ENCODE measurements around the gene UBE2E2. TPM values are rescaled to one million over a fixed set of nuclear protein-coding genes. Genes with fewer than 3 reads are reported as not detected.

The UBE2E2 gene
- total RNA-seq, 1 experiment from 2014 or later, result 38.6 TPM

DNA sequence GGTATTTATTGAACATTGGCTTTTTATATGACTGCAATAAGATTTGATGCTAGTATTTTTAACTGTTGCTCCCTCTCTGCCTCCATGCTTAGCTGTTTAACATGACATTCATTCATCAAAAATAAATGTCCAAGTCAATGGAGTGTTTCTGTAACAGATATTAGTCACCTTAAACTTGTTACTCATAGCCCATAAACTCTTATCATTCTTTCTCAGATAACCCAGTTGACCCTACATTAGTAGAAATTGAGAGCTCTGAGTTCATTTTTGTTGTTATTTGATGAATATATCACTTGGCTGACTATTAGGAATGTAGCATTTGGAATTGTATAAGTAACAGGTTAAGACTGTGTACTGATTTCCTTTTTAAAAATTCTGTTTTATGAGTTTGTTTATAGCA lies 201.1 kb downstream of the UBE2E2 start:
- Histone ChIP-seq H3K18ac (ENCODE audit: insufficient read length, low read depth, low read length) (no peak overlapping the region), H3K79me1 (ENCODE audit: insufficient read depth, low read depth, low read length, poor library complexity, severe bottlenecking) (no peaks in the 10 kb centered on the region), H3K4me1 (ENCODE audit: insufficient read depth, low read length) (peaks cover 2% of the 10 kb centered on the region; the same call in 1 of the 2 replicates), H3K4me2 (ENCODE audit: insufficient read depth, insufficient read length, low read length) (no peak overlapping the region), H2BK5ac (ENCODE audit: insufficient read length, low read length) (no peak overlapping the region), H3K23me2 (ENCODE audit: insufficient read length, low read depth, low read length, poor library complexity, severe bottlenecking) (no peaks in the 10 kb centered on the region), H3K9ac (ENCODE audit: extremely low read depth, insufficient read length, low read length) (no peak overlapping the region), H3K56ac (ENCODE audit: insufficient read length, low read depth, low read length) (no peak overlapping the region), H2BK15ac (ENCODE audit: low read depth, low read length) (no peak overlapping the region), H4K5ac (ENCODE audit: insufficient read length, low read depth, low read length) (no peak overlapping the region), H3K9me3 (ENCODE audit: control insufficient read depth, low read depth, low read length) (no peaks in the 10 kb centered on the region), H4K8ac (replicated peaks; ENCODE audit: insufficient read length, low read depth, low read length) (no peak overlapping the region), H3K4ac (ENCODE audit: low read depth, low read length) (no peak overlapping the region), H3K27ac (ENCODE audit: insufficient read length, low read depth, low read length) (no peak overlapping the region), H3K27me3 (ENCODE audit: insufficient read depth, low read length) (no peaks in the 10 kb centered on the region), H3K14ac (ENCODE audit: insufficient read depth, low read length) (no peak overlapping the region), H2BK12ac (ENCODE audit: insufficient read length, low read depth, low read length) (no peak overlapping the region), H3K79me2 (ENCODE audit: insufficient read depth, low read length) (no peaks in the 10 kb centered on the region; the same call in 1 of the 2 replicates), H2AK5ac (ENCODE audit: insufficient read length, low read length) (no peak overlapping the region), H4K20me1 (ENCODE audit: control insufficient read depth, insufficient read depth, insufficient read length) (no peaks in the 10 kb centered on the region), H4K91ac (ENCODE audit: insufficient read length, low read depth, low read length) (no peak overlapping the region), H3K23ac (ENCODE audit: insufficient read length, low read depth, low read length) (no peak overlapping the region), H2BK20ac (ENCODE audit: low read depth, low read length, poor library complexity, severe bottlenecking) (no peak overlapping the region), H3T11ph (ENCODE audit: low read length) (no peak overlapping the region), H2AFZ (ENCODE audit: low read length) (no peak overlapping the region), H2BK120ac (ENCODE audit: low read depth, low read length, poor library complexity, severe bottlenecking) (no peak overlapping the region)
- no peak for TF ChIP-seq CTCF (conservative IDR thresholded peaks at IDR 0.05)
- no peaks in the 10 kb centered on the region for H3K9me3 Mint-ChIP-seq
- no peak for DNase-seq
- peaks cover 15 to 20% of the 10 kb centered on the region in 2 experiments for H3K4me1 Mint-ChIP-seq
- no peak overlapping the region for H3K27ac Mint-ChIP-seq
- no peaks in the 10 kb centered on the region for H3K27me3 Mint-ChIP-seq (ENCODE audit: low read depth)
- no peaks in the 10 kb centered on the region for H3K36me3 Mint-ChIP-seq (ENCODE audit: insufficient read depth in 1 of 3, low read depth in 3 of 3)
- no peak overlapping the region for H3K4me3 Mint-ChIP-seq

Data from H9 (cell line).